AG04449 (cell line): Measurements from ENCODE around the gene SKP1.

ENCODE experiments used
- CTCF ChIA-PET: fragments of 350-600 bp; formaldehyde crosslinking; extraction: SDS; loops from one replicate; lab custom pipeline; 2021; ENCODE audit warnings: antibody characterized with exemption; lab: Yijun Ruan, JAX
- POLR2A ChIA-PET: fragments of 400-600, 350-600 bp; formaldehyde crosslinking; extraction: SDS; loops from one replicate; lab custom pipeline; 2020; ENCODE audit warnings: antibody characterized with exemption, inconsistent platforms; lab: Yijun Ruan, JAX
- DNase-seq: peaks from one replicate; pipeline ENCODE4 v3.0.0-alpha.2; 2010; ENCODE audit warnings: low read depth, low spot score
- H3K4me3 ChIP-seq: 2 replicates; pipeline ENCODE4 v1.5.1; 2011; ENCODE audit warnings: low read depth, mild to moderate bottlenecking, control low read depth, low read length
- TF ChIP-seq, protein P1 (sequence below): IDR thresholded peaks from one replicate; pipeline ENCODE4 v1.5.1; 2011; ENCODE audit warnings: mild to moderate bottlenecking, moderate library complexity, low read length, control low read depth, inconsistent platforms; ENCODE audit not compliant: insufficient read depth; ENCODE audit errors: missing control alignments

SKP1 gene

DNA sequence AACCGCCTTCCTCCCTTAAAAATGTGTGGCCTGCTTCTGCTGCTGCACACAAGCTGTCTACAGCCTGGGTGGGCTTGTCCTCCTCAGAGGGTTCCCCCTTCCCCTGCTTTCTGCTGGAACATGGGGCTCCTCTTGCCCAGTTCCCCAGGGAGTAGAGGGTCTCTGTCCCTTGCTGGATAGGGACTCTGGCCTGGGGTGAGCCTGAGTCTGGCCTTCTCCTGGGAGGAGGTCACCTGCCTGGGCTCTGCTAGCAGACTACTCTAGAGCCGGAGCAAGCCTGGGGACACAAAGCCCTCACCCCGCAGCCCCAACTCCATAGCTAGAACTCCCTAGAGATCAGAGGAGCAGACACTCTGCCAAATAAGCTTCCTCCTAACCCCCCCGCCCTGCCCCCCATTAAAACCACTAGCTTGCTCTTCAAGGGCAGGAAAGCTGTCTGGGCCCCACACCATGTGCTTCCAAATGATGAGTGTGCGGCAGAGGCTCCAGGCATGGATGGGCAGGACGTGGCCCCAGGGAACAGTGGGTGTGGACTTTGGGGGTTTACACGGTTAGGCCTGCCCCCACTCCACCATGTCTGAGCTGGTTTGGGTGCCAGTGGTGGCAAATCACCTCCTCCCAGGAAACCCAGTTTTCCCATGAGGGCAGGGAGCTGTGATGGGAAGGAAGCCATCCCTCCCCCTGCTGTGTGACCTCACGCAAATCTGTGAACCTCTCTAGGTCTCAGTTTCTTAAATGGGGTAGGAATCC, 52.3 kb downstream of the SKP1 start:
- ChIA-PET POLR2A (interaction anchor here (1.0 to 1.9 kb wide), 4 partner anchors 10 to 96 kb away, joined by 3 to 9 read pairs (median 4); partner anchors contain the start of gene TCF7), CTCF (interaction anchor here (1.0 to 36.5 kb wide), 7 partner anchors 7 to 82 kb away, joined by 3 to 1500 read pairs (median 4); no protein-coding TSS in a partner anchor)
- TF ChIP-seq, protein P1, sequence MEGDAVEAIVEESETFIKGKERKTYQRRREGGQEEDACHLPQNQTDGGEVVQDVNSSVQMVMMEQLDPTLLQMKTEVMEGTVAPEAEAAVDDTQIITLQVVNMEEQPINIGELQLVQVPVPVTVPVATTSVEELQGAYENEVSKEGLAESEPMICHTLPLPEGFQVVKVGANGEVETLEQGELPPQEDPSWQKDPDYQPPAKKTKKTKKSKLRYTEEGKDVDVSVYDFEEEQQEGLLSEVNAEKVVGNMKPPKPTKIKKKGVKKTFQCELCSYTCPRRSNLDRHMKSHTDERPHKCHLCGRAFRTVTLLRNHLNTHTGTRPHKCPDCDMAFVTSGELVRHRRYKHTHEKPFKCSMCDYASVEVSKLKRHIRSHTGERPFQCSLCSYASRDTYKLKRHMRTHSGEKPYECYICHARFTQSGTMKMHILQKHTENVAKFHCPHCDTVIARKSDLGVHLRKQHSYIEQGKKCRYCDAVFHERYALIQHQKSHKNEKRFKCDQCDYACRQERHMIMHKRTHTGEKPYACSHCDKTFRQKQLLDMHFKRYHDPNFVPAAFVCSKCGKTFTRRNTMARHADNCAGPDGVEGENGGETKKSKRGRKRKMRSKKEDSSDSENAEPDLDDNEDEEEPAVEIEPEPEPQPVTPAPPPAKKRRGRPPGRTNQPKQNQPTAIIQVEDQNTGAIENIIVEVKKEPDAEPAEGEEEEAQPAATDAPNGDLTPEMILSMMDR, result no peak
- no peak for DNase-seq
- H3K4me3 ChIP-seq, result no peak overlapping the region

DNA sequence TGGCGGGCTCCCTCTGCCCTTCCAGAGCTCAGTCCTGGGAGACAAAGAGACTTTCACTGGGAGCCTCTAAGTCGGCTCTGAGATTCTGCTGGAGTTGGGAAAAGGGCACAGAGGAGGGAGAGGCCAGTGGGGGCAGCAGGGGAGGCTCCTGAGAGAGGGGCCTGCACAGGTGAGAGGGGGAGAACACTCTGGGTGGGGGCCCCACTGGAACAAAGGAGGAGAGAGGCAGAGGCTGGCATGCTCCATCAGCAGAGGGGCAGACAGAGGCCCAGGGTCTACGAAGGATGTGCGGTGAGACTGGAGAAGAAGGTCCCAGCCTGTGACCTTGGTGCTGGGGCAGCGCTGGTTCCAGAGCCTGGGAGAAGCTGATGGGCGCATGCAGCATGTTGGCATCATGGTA, 53.4 kb downstream of the SKP1 start:
- TF ChIP-seq, protein P1, result no peak
- CTCF ChIA-PET, result interaction anchor here (0.9 to 36.5 kb wide), 5 partner anchors 9 to 81 kb away, joined by 3 to 1500 read pairs (median 4); no protein-coding TSS in a partner anchor
- no peak overlapping the region for H3K4me3 ChIP-seq
- DNase-seq, result no peak
- POLR2A ChIA-PET, result no interaction called here

DNA sequence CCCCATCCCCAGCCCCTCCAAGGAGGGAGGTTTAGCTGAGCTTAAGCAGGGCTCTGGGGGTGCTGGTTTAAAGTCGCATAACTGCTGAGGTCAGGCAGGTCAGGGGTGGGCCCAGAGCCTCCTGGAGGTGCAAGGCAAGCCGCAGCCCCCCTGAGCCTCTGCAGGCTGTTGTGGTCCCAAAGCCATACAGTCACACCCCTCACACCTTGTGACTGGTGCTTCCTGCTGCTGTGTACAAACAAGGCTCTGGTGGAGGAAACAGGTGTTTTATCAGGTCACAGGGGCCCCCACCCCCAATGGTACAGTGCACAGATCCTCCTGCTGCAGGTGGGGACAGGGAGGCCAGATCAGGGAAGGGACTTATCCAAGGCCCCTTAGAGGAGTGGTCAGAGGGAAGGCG, 54.2 kb downstream of the SKP1 start:
- no peak overlapping the region for H3K4me3 ChIP-seq
- no peak for DNase-seq
- TF ChIP-seq, protein P1, result no peak
- ChIA-PET CTCF (interaction anchor here (1.0 to 36.5 kb wide), 4 partner anchors 11 to 80 kb away, joined by 4 to 1500 read pairs (median 332); no protein-coding TSS in a partner anchor), POLR2A (no interaction called here)

DNA sequence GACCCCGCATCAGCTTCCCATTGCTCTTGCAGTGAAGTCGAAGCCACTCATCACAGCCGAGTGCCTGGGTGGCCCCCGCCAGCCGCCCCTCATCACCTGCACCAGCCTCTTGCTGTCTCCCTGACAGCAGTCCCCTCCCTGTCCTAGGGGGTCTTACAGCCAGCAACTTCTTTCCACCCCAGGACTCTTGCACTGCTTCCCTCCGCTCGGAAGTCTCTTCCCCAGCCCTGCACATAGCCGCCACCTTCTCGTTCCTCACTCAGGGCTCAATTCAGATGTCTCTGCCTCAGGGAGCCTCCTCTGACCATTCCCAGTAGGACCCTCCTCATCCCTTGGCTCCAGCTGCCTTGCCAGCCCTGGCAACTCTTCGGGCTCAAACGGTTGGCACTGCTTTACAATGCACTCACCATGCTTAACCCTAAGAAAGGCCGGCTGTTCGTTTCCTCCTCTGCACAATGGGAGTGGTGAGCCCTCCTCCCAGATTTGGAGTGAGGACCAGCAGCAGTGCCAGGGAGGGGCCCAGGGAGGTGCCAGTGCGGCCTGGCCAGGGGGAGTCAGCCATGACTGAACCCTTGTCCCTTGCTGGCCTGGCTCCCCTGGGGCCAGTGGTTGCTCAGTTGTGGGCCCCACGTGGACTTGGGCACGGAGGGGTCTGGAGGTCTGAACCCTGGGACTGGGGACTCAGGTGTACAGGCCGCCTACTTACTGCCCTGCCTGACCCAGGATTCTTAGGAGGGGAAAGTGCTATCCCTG, 56.2 kb downstream of the SKP1 start:
- POLR2A ChIA-PET, result no interaction called here

DNA sequence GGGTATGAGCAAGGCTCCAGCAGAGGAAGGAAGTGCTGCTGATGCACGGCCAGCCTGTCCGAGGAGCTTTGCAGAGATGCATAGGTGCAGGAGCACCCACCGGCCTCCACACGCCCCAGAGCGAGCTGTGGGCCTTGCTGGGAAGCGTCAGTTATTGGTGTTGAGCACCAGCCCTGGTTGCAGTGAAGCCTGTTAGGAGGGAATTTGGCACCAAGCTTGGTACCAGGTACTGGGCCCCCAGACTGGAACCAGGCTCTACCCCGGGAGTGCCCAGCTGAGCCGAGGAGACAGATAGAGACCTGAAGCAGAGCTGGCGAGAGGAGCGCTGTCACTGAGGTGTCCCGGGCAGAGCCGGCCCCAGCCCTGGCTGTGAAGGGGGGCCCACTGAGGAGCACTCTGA, 57.0 kb downstream of the SKP1 start:
- H3K4me3 ChIP-seq, result no peak overlapping the region
- TF ChIP-seq, protein P1, result no peak
- ChIA-PET CTCF (interaction anchor here (2.5 to 31.7 kb wide), 3 partner anchors 18 to 80 kb away, joined by 11 to 659 read pairs (median 25); no protein-coding TSS in a partner anchor), POLR2A (no interaction called here)
- no peak for DNase-seq

More for the DNA sequence above, 56.2 kb downstream of the SKP1 start:
- CTCF ChIA-PET, result interaction anchor here (1.9 to 36.5 kb wide), 3 partner anchors 20 to 78 kb away, joined by 4 to 1500 read pairs (median 659); no protein-coding TSS in a partner anchor
- no peak for DNase-seq
- TF ChIP-seq, protein P1, result no peak
- H3K4me3 ChIP-seq, result no peak overlapping the region
